Mesenchymal stem cell (in vitro differentiated cells and primary cell): ENCODE measurements around the gene COL13A1.

ENCODE experiments used
- DNase-seq: peaks from one replicate; pipeline ENCODE4 v3.0.0-alpha.2; 2013
- H2AFZ ChIP-seq: one replicate; pipeline ENCODE4 v1.6.1; 2013; ENCODE audit warnings: low read depth, mild to moderate bottlenecking, control low read depth, inconsistent platforms, low read length, moderate library complexity
- H2AK5ac ChIP-seq: 2 replicates; pipeline ENCODE4 v1.6.1; 2013; ENCODE audit warnings: low read length, moderate library complexity, mild to moderate bottlenecking, inconsistent platforms; ENCODE audit not compliant: severe bottlenecking
- H2BK120ac ChIP-seq: one replicate; pipeline ENCODE4 v1.6.1; 2013; ENCODE audit warnings: low read depth, mild to moderate bottlenecking, inconsistent platforms, low read length, moderate library complexity
- H2BK12ac ChIP-seq, 2 experiments: one replicate each; pipeline ENCODE4 v1.6.1; 2013; ENCODE audit warnings: inconsistent platforms in 2 of 2, low read length in 2 of 2, mild to moderate bottlenecking in 2 of 2, moderate library complexity in 2 of 2, control low read depth in 1 of 2
- H2BK15ac ChIP-seq: one replicate; pipeline ENCODE4 v1.6.1; 2013; ENCODE audit warnings: mild to moderate bottlenecking, low read depth, inconsistent platforms; ENCODE audit not compliant: poor library complexity, severe bottlenecking
- H2BK5ac ChIP-seq: 2 replicates; pipeline ENCODE4 v1.6.1; 2013; ENCODE audit warnings: low read depth, mild to moderate bottlenecking, low read length, control low read depth, inconsistent platforms; ENCODE audit not compliant: poor library complexity, severe bottlenecking
- H3K14ac ChIP-seq, 2 experiments: one replicate each; pipeline ENCODE4 v1.6.1; 2013; ENCODE audit warnings: inconsistent platforms in 2 of 2, low read length in 2 of 2, control low read depth in 1 of 2, mild to moderate bottlenecking in 1 of 2, moderate library complexity in 1 of 2
- H3K18ac ChIP-seq, 2 experiments: one replicate each; pipeline ENCODE4 v1.6.1; 2013; ENCODE audit warnings: inconsistent platforms in 2 of 2, low read length in 2 of 2, control low read depth in 1 of 2, low read depth in 1 of 2, mild to moderate bottlenecking in 1 of 2
- H3K23ac ChIP-seq, 2 experiments: one replicate each; pipeline ENCODE4 v1.6.1; 2013; ENCODE audit warnings: inconsistent platforms in 2 of 2, low read length in 2 of 2, mild to moderate bottlenecking in 2 of 2, moderate library complexity in 2 of 2, control low read depth in 1 of 2
- H3K27ac ChIP-seq: 2 replicates; pipeline ENCODE4 v1.5.1; 2013; ENCODE audit warnings: mild to moderate bottlenecking, moderate library complexity, low read length, control low read depth, inconsistent platforms; ENCODE audit not compliant: poor library complexity, severe bottlenecking
- H3K27me3 ChIP-seq, 2 experiments: 2 replicates each; pipeline versions ENCODE4 v1.6.1 to v1.7.0; 2013; ENCODE audit warnings: low read length in 2 of 2, mild to moderate bottlenecking in 2 of 2, moderate library complexity in 2 of 2, control low read depth in 1 of 2, inconsistent platforms in 1 of 2; ENCODE audit not compliant: control insufficient read depth in 1 of 2, insufficient read depth in 1 of 2
- H3K36me3 ChIP-seq, 2 experiments: 2 replicates each; pipeline versions ENCODE4 v1.6.1 to v1.7.0; 2013; ENCODE audit warnings: low read length in 2 of 2, control low read depth in 1 of 2, inconsistent platforms in 1 of 2, low read depth in 1 of 2, mild to moderate bottlenecking in 1 of 2; ENCODE audit not compliant: insufficient read depth in 2 of 2, control insufficient read depth in 1 of 2
- H3K4ac ChIP-seq, 2 experiments: one replicate each; pipeline ENCODE4 v1.6.1; 2013; ENCODE audit warnings: inconsistent platforms in 2 of 2, low read length in 2 of 2, mild to moderate bottlenecking in 2 of 2, moderate library complexity in 2 of 2, control low read depth in 1 of 2, low read depth in 1 of 2
- H3K4me1 ChIP-seq: 2 replicates; pipeline ENCODE4 v1.6.1; 2013; ENCODE audit warnings: low read depth, low read length, control low read depth; ENCODE audit not compliant: control insufficient read depth, insufficient read depth
- H3K4me2 ChIP-seq: 2 replicates; pipeline ENCODE4 v1.6.1; 2013; ENCODE audit warnings: low read length, mild to moderate bottlenecking, inconsistent platforms; ENCODE audit not compliant: poor library complexity, severe bottlenecking
- H3K4me3 ChIP-seq, 2 experiments: 2 replicates each; pipeline versions ENCODE4 v1.5.1 to v1.7.0; 2013; ENCODE audit warnings: low read length in 2 of 2, mild to moderate bottlenecking in 2 of 2, control low read depth in 1 of 2, low read depth in 1 of 2; ENCODE audit not compliant: insufficient read depth in 1 of 2
- H3K79me1 ChIP-seq: replicated peaks from 2 replicates; pipeline ENCODE4 v1.6.1; 2013; ENCODE audit warnings: mild to moderate bottlenecking, control low read depth, low read length, inconsistent platforms; ENCODE audit not compliant: poor library complexity, severe bottlenecking
- H3K9ac ChIP-seq: 2 replicates; pipeline ENCODE4 v1.7.0; 2013; ENCODE audit warnings: mild to moderate bottlenecking, low read length, moderate library complexity
- H3K9me3 ChIP-seq: 2 replicates; pipeline ENCODE4 v1.7.0; 2013; ENCODE audit warnings: mild to moderate bottlenecking, low read length; ENCODE audit not compliant: control insufficient read depth
- H4K8ac ChIP-seq: one replicate; pipeline ENCODE4 v1.6.1; 2013; ENCODE audit warnings: inconsistent platforms, mild to moderate bottlenecking, low read length, moderate library complexity
- H4K91ac ChIP-seq: one replicate; pipeline ENCODE4 v1.6.1; 2013; ENCODE audit warnings: mild to moderate bottlenecking, low read length, inconsistent platforms
- WGBS: methylation state at CpG from one replicate; pipeline ENCODE4 v1.1.7; 2013; ENCODE audit warnings: mixed read lengths; 5-methylcytosine and 5-hydroxymethylcytosine counted together

The COL13A1 gene

DNA sequence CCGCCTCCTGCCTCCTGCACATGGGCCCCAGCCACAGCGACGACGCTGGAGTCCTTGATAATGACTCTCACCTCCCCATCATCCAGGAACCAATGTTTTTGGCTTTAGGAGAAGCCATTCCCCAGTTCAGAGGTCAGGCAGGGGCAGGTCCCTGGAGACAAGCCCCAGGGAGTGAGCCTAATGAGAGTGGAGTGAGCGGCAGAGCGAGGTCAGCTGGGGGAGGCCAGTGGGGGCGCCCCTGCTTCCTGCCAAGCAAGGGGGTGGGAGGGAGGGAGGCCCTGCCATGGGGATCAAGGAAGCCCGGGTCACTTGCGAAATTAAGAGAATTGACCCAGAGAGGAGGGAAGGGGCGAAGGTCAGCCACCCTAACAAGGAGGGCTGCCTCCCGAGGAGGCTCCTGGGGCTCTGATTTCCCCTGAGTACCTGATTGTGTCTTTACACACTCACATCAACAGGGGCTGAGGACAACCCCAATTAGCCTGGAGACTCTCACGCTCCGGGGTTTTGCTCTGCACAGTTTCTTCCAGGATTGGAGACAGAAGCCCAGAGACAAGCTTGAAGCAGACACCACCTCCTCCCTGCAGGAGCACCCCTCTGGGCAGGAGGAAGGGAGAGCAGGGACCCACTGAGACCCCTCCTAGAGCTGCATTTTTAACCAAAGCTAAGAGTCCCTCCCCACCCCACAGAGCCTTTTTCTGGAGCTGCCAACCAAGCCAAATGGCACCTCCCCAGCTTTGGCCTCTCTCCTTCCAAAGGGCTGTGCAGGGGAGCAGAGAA lies 112.1 kb downstream of the COL13A1 start:
- H3K27ac ChIP-seq: no peak overlapping the region
- no peak overlapping the region for H4K8ac ChIP-seq
- peaks cover 11 to 33% of the 10 kb centered on the region in 2 experiments for H3K36me3 ChIP-seq
- H3K4me1 ChIP-seq: peaks cover 6% of the 10 kb centered on the region
- H3K9me3 ChIP-seq: no peaks in the 10 kb centered on the region
- no peak overlapping the region for H4K91ac ChIP-seq
- H3K79me1 ChIP-seq: no peaks in the 10 kb centered on the region
- no peak overlapping the region for H3K4me2 ChIP-seq
- no peak for DNase-seq
- no peak overlapping the region for H3K4ac ChIP-seq
- H3K27me3 ChIP-seq: peaks cover 0 to 4% of the 10 kb centered on the region in 2 experiments
- H3K14ac ChIP-seq: no peak overlapping the region
- H3K9ac ChIP-seq: no peak overlapping the region
- H2BK15ac ChIP-seq: no peak overlapping the region
- H3K4me3 ChIP-seq: no peak overlapping the region
- no peak overlapping the region for H3K23ac ChIP-seq
- H2BK5ac ChIP-seq: no peak overlapping the region
- H3K18ac ChIP-seq: peak overlapping the region in 1 of 2 experiments; percentile 50
- no peak overlapping the region for H2BK120ac ChIP-seq
- 46% methylated on average over 12 of the region's 13 CpGs for WGBS
- H2AFZ ChIP-seq: no peak overlapping the region
- no peak overlapping the region for H2BK12ac ChIP-seq
- no peak overlapping the region for H2AK5ac ChIP-seq

DNA sequence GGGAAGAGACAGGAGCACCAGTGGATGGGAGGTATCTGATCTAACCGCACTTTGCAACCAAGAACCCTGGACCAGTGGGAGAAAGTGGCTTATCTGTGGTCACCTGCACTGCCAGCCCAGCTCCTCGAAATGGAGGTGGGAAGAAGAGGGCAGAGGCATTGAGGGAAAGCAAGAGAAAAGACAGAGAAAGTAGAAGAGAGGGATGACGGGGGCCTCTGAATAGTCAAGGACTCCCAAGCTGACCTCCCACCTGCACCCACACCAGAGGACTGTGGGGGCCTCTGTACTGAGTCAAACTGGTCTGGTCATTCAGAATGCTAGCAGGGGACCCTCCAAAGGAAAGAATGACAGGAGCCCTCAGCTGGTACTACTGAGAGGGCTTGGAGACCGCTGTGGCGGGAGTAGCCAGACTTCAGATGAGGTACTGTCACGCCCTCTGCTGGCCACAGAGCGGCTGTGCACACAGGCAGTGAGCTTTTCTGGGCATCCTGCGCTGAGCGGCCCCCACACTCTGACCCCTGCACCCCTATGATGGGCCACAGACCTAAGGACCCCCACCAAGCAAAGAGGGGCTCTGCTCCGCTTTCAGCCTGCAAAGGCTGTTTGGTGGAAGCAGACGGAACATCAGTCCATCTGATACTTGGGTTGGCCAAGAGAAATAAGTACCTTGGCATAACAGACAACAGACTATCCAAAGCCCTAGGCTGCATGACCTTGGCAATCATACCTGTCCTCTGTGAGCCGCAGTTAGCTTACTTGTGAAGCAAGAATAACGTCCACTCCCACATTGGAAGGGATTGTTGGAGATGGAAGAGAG lies 112.9 kb downstream of the COL13A1 start:
- DNase-seq: peak; percentile 71
- no peak overlapping the region for H2AK5ac ChIP-seq

GRCh38 chr10:69915215-69915560 lies 113.5 kb downstream of the COL13A1 start:
- Histone ChIP-seq H2BK12ac (no peak overlapping the region), H3K4me3 (no peak overlapping the region), H2AFZ (no peak overlapping the region), H3K79me1 (no peaks in the 10 kb centered on the region), H2BK120ac (no peak overlapping the region), H3K27ac (no peak overlapping the region), H3K23ac (no peak overlapping the region), H4K8ac (no peak overlapping the region), H3K4me1 (peaks cover 6% of the 10 kb centered on the region), H3K18ac (no peak overlapping the region), H3K27me3 (peaks cover 0 to 4% of the 10 kb centered on the region in 2 experiments), H3K4me2 (no peak overlapping the region), H2AK5ac (no peak overlapping the region), H3K9me3 (no peaks in the 10 kb centered on the region), H3K4ac (no peak overlapping the region), H4K91ac (no peak overlapping the region), H3K9ac (no peak overlapping the region), H2BK15ac (no peak overlapping the region), H3K36me3 (peaks cover 19 to 34% of the 10 kb centered on the region in 2 experiments), H3K14ac (no peak overlapping the region), H2BK5ac (no peak overlapping the region)
- DNase-seq: no peak
- WGBS: 77% methylated on average over 3 of the region's 3 CpGs

More for the DNA sequence above, 112.9 kb downstream of the COL13A1 start:
- Histone ChIP-seq H3K4ac (no peak overlapping the region), H3K18ac (no peak overlapping the region), H3K36me3 (peaks cover 13 to 31% of the 10 kb centered on the region in 2 experiments), H2BK5ac (no peak overlapping the region), H3K4me3 (no peak overlapping the region), H3K9me3 (no peaks in the 10 kb centered on the region), H3K14ac (no peak overlapping the region), H2BK12ac (no peak overlapping the region), H2AFZ (no peak overlapping the region), H3K4me1 (peaks cover 6% of the 10 kb centered on the region), H2BK15ac (no peak overlapping the region), H3K4me2 (no peak overlapping the region), H3K27ac (no peak overlapping the region), H3K9ac (no peak overlapping the region), H3K79me1 (no peaks in the 10 kb centered on the region), H3K27me3 (peaks cover 0 to 4% of the 10 kb centered on the region in 2 experiments), H2BK120ac (no peak overlapping the region), H4K91ac (no peak overlapping the region), H4K8ac (no peak overlapping the region), H3K23ac (no peak overlapping the region)
- WGBS: 21% methylated on average over 13 of the region's 13 CpGs

DNA sequence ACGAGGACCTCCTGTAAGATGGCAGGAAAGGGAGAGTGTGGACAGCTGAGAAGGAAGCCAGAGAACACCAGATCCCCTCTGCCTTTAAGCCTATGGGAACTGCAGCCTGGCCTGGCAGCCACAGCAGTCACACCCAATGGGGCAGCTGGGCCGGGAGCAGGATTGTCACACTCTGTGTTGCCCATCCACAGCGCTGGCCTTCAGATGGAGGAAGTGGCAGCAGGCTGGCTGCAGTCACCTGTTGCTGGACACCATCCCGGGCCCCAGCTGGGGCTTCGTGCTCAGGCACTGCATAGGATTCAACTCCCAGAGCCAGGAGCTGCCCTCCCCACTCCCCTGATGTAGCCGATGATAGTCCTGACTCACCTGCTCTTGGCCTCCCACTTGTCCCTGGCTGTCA lies 114.4 kb downstream of the COL13A1 start:
- Histone ChIP-seq H3K79me1 (no peaks in the 10 kb centered on the region), H2BK120ac (no peak overlapping the region), H4K91ac (no peak overlapping the region), H3K4ac (no peak overlapping the region), H3K9ac (no peak overlapping the region), H2AK5ac (no peak overlapping the region), H3K27me3 (peaks cover 0 to 4% of the 10 kb centered on the region in 2 experiments), H3K27ac (no peak overlapping the region), H2BK12ac (no peak overlapping the region), H3K18ac (no peak overlapping the region), H3K36me3 (peaks cover 28 to 37% of the 10 kb centered on the region in 2 experiments), H3K14ac (no peak overlapping the region), H3K4me3 (no peak overlapping the region), H2BK5ac (no peak overlapping the region), H2BK15ac (no peak overlapping the region), H3K4me2 (no peak overlapping the region), H3K23ac (no peak overlapping the region), H3K4me1 (peaks cover 6% of the 10 kb centered on the region), H4K8ac (no peak overlapping the region), H2AFZ (no peak overlapping the region), H3K9me3 (no peaks in the 10 kb centered on the region)
- 81% methylated on average over 6 of the region's 6 CpGs for WGBS
- DNase-seq: no peak
